ENCODE measurements around the gene IVD.
A peak's percentile ranks its signal among the peaks of the same experiment; 100 is the strongest.
"Not testable (repeated sequence)": the region's sequence is repeated elsewhere in the genome, so short reads cannot be mapped to it uniquely, and the experiment has no call there.

Gene IVD

GRCh38 chr15:40439461-40439959, 33.9 kb downstream of the IVD start:
- no peak for DNase-seq (ENCODE audit: low read depth)

- DNase-seq (ENCODE audit: low read depth): peak; percentile 9
These were observed 34.6 kb downstream of the IVD start for GRCh38 chr15:40439960-40440742.

GRCh38 chr15:40440743-40441564, 35.4 kb downstream of the IVD start, which contains the start of gene BAHD1:
Gene BAHD1 (plus strand): TSS chr15:40440953. CDS start chr15:40458465, 17,512 bp downstream.
- DNase-seq (ENCODE audit: low read depth): peak; percentile 89

- DNase-seq (ENCODE audit: low read depth): no peak
These were observed 36.3 kb downstream of the IVD start for GRCh38 chr15:40441565-40442531.

GRCh38 chr15:40443255-40443654, 37.7 kb downstream of the IVD start:
- no peak for DNase-seq (ENCODE audit: low read depth)

GRCh38 chr15:40443846-40444245, 38.3 kb downstream of the IVD start:
- no peak for DNase-seq (ENCODE audit: low read depth)

GRCh38 chr15:40444736-40445135, 39.1 kb downstream of the IVD start:
- DNase-seq (ENCODE audit: low read depth): no peak

- DNase-seq (ENCODE audit: low read depth): peak; percentile 67
These were observed 39.9 kb downstream of the IVD start for GRCh38 chr15:40445421-40445922.

GRCh38 chr15:40446144-40446543, 40.5 kb downstream of the IVD start:
- DNase-seq (ENCODE audit: low read depth): no peak

GRCh38 chr15:40448354-40448753, 42.8 kb downstream of the IVD start:
- no peak for DNase-seq (ENCODE audit: low read depth)

- no peak for DNase-seq (ENCODE audit: low read depth)
These were observed 43.7 kb downstream of the IVD start for GRCh38 chr15:40449275-40449674.

GRCh38 chr15:40450047-40450446, 44.5 kb downstream of the IVD start:
- no peak for DNase-seq (ENCODE audit: low read depth)

- no peak for DNase-seq (ENCODE audit: low read depth)
These were observed 46.0 kb downstream of the IVD start for GRCh38 chr15:40451527-40452158.

- no peak for DNase-seq (ENCODE audit: low read depth)
These were observed 46.9 kb downstream of the IVD start for GRCh38 chr15:40452296-40453090.

GRCh38 chr15:40453941-40454340, 48.3 kb downstream of the IVD start:
- not testable (repeated sequence) for DNase-seq (ENCODE audit: low read depth)

- no peak for DNase-seq (ENCODE audit: low read depth)
These were observed 49.4 kb downstream of the IVD start for GRCh38 chr15:40454904-40455391.

GRCh38 chr15:40456299-40456712, 50.7 kb downstream of the IVD start:
- no peak for DNase-seq (ENCODE audit: low read depth)

GRCh38 chr15:40456738-40457137, 51.1 kb downstream of the IVD start:
- no peak for DNase-seq (ENCODE audit: low read depth)

GRCh38 chr15:40458495-40459371, 53.1 kb downstream of the IVD start:
- no peak for DNase-seq (ENCODE audit: low read depth)

All from GM04504 (cell line).